MCF 10A (cell line): ENCODE data around the gene INHBA. TPM values are rescaled to one million over a fixed set of nuclear protein-coding genes. Genes with fewer than 3 reads are reported as not detected.

Source experiments
- BruUV-seq: library from RNA; stranded (reverse); fragments of 400-500 nt; replicated peaks from 2 replicates; lab custom pipeline; 2021; lab: Mats Ljungman, UMichigan
- CTCF ChIA-PET: fragments of 300-600 bp; sonication (Branson Sonifier 250); formaldehyde crosslinking; extraction: SDS; loops from one replicate; lab custom pipeline; 2021; ENCODE audit warnings: antibody characterized with exemption, inconsistent platforms; lab: Yijun Ruan, JAX
- POLR2A ChIA-PET: fragments of 300-600, 350-650 bp; sonication (Branson Sonifier 250); formaldehyde crosslinking; extraction: SDS; loops from one replicate; lab custom pipeline; 2020; ENCODE audit warnings: antibody characterized with exemption, inconsistent platforms; lab: Yijun Ruan, JAX
- DNase-seq: peaks from one replicate; pipeline ENCODE4 v3.0.0-alpha.2; 2018; ENCODE audit not compliant: unreplicated experiment
- H3K27ac Mint-ChIP-seq: one replicate; pipeline ENCODE4 v1.8.0; 2022; ENCODE audit warnings: mild to moderate bottlenecking, low read depth, mixed read lengths; ENCODE audit not compliant: unreplicated experiment
- H3K27me3 Mint-ChIP-seq: one replicate; pipeline ENCODE4 v1.8.0; 2022; ENCODE audit warnings: mixed read lengths; ENCODE audit not compliant: insufficient read depth, unreplicated experiment
- H3K36me3 Mint-ChIP-seq: one replicate; pipeline ENCODE4 v1.8.0; 2022; ENCODE audit warnings: mild to moderate bottlenecking, moderate library complexity, mixed read lengths; ENCODE audit not compliant: insufficient read depth, unreplicated experiment
- H3K4me1 Mint-ChIP-seq: one replicate; pipeline ENCODE4 v1.8.0; 2022; ENCODE audit warnings: mixed read lengths; ENCODE audit not compliant: insufficient read depth, unreplicated experiment
- H3K4me3 Mint-ChIP-seq: one replicate; pipeline ENCODE4 v1.8.0; 2022; ENCODE audit warnings: mild to moderate bottlenecking, moderate library complexity, mixed read lengths; ENCODE audit not compliant: unreplicated experiment
- H3K9me3 Mint-ChIP-seq: one replicate; pipeline ENCODE4 v1.8.0; 2022; ENCODE audit warnings: mixed read lengths; ENCODE audit not compliant: unreplicated experiment
- intact Hi-C: fragments of 100-400 bp; cut with micrococcal nuclease; formaldehyde crosslinking; loops from 2 replicates; pipeline ENCODE4 v1.14.1; 2022
- total RNA-seq: library from RNA; stranded (reverse); gene quantifications from 2 replicates; pipeline ENCODE4 v1.2.3, GENCODE V29; 2022
- TF ChIP-seq, protein P1 (sequence below): fragments of 200-600 bp; IDR thresholded peaks from one replicate; pipeline ENCODE4 v1.8.0; 2022; ENCODE audit warnings: antibody characterized with exemption, mild to moderate bottlenecking; ENCODE audit not compliant: unreplicated experiment

INHBA gene
- total RNA-seq, 1 experiment from 2014 or later = 14.3 TPM

DNA sequence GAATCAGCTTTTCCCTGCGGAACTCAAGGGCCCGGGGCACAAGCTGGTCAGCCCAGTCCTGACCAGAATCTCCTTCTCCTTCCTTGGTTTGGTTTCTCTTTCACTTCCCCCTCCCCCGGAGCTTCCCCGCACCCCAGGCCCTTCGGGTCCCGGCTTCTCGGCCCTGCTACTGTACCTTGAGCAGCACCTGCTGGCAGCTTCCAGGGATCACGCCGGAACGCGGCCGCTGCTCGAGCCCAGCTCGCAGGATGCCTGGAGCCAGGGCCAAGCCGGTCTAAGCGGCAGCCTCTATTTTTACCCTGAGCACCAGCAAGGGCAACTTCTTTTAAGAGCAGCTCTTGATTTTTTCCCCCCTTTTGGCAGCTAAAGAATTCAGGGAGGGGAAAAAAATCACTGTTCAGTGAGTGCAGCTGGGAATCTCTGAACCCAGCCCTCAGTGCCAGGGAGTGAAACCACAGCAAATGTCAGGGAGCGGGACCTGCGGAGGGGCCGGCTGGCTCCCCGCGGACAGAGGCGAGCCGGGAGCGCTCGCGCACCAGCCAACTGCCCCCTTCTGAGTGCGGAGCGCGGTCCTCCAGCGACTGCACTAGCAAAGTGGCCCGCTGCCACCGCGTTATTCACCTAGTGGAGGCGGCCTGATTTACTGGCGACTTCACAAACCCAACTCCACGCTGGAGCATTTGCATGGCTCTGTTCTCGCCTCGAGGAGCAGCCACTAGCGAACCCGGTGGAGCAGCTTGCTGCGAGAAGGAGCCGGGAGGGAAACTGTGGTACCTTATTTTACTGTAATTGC, 2.4 kb upstream of the INHBA start:
- BruUV-seq = no TSS peak
- Mint-ChIP-seq H3K36me3 (no peaks in the 10 kb centered on the region), H3K4me1 (peaks cover 34% of the 10 kb centered on the region), H3K27me3 (no peaks in the 10 kb centered on the region), H3K27ac (peak overlapping the region; percentile 71), H3K9me3 (no peaks in the 10 kb centered on the region), H3K4me3 (peak overlapping the region; percentile 80)
- intact Hi-C loops = loop anchor here (1.0 to 2.0 kb wide), 6 partner anchors 661 to 1473 kb away; no protein-coding TSS in a partner anchor
- TF ChIP-seq, protein P1, sequence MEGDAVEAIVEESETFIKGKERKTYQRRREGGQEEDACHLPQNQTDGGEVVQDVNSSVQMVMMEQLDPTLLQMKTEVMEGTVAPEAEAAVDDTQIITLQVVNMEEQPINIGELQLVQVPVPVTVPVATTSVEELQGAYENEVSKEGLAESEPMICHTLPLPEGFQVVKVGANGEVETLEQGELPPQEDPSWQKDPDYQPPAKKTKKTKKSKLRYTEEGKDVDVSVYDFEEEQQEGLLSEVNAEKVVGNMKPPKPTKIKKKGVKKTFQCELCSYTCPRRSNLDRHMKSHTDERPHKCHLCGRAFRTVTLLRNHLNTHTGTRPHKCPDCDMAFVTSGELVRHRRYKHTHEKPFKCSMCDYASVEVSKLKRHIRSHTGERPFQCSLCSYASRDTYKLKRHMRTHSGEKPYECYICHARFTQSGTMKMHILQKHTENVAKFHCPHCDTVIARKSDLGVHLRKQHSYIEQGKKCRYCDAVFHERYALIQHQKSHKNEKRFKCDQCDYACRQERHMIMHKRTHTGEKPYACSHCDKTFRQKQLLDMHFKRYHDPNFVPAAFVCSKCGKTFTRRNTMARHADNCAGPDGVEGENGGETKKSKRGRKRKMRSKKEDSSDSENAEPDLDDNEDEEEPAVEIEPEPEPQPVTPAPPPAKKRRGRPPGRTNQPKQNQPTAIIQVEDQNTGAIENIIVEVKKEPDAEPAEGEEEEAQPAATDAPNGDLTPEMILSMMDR = peak; percentile 92
- peak; percentile 84 for DNase-seq
- CTCF ChIA-PET = interaction anchor here (0.5 to 6.2 kb wide), 64 partner anchors 9 to 1809 kb away, joined by 3 to 74 read pairs (median 3); no protein-coding TSS in a partner anchor
- POLR2A ChIA-PET = interaction anchor here (0.6 to 1.6 kb wide), 9 partner anchors 9 to 1474 kb away, joined by 3 to 8 read pairs (median 3); no protein-coding TSS in a partner anchor

DNA sequence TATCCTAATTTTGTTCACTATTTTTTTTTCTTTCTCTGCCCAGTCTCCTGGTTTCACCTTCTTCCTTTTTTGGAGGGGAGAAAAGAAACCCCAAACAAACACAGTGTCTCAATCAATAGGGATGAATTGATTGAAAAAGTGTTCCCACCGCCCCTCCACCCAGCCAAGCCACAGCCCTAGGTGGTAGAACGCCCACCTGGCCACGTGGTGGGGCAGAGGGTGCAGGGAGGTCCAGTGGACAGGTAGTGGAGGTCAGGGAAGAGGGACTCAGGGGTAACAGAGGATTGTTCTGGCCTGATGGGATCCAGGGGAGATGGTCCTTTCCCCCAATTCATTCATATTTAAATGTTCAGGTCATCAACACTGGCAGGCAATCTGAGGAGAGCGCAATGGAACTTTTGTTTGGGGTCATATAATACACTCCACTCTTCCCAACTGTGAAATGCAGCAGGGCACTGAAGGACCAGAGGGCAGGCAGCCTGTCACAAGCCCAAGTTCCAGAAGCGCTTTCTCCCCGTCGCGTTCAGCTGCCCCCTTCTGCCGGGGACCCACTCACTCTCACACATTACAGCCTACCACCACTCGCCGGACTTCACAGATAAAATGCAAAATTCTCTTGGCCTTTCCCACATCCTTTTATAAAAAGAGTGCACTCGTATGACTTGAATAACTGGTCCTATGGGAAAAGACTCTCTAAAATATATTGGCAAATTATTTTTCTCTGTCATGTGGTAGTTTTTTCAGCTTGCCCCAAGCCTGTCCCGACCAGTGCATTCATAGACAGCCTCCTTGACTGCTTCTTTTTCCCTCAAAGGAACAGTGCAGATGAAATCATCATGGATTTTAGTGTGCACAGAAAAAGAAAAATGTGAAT, 1.6 kb downstream of the INHBA start:
- TF ChIP-seq, protein P1 = no peak
- TSS peak; percentile 19 for BruUV-seq
- Mint-ChIP-seq H3K36me3 (no peaks in the 10 kb centered on the region), H3K27me3 (no peaks in the 10 kb centered on the region), H3K4me3 (peak overlapping the region; percentile 85), H3K4me1 (peaks cover 53% of the 10 kb centered on the region), H3K9me3 (no peaks in the 10 kb centered on the region), H3K27ac (peak overlapping the region; percentile 90)
- intact Hi-C loops = loop anchor here (5.0 kb wide), 2 partner anchors 509 to 1254 kb away; no protein-coding TSS in a partner anchor
- DNase-seq = no peak
- POLR2A ChIA-PET = interaction anchor here (0.8 to 1.2 kb wide), 2 partner anchors 598 to 940 kb away, joined by 3 to 5 read pairs; no protein-coding TSS in a partner anchor
- CTCF ChIA-PET = interaction anchor here (3.8 to 6.2 kb wide), 2 partner anchors 656 to 1372 kb away, joined by 12 to 74 read pairs; no protein-coding TSS in a partner anchor

DNA sequence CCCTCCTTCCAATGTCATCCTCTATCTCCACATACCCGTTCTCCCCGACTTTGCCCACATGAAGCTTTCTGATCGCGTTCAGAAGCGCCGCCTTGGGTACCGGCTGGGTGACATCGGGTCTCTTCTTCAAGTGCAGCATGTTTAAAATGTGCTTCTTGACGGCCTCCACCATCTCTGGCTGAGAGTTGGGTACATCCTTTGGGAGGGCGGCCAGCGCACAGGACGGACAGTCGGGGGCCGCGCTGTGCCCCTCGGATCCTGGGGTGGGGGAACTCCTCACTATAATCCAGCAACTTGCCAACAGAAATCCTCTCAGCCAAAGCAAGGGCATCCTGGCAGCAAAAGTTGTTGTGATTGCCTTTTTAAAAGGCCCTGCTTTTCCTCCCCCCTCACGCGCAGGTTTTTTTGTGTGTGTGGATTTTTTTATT, 2.8 kb downstream of the INHBA start:
- POLR2A ChIA-PET = interaction anchor here (0.6 to 2.0 kb wide), 6 partner anchors 276 to 1499 kb away, joined by 3 to 6 read pairs (median 4); no protein-coding TSS in a partner anchor
- no peaks in the 10 kb centered on the region for H3K9me3 Mint-ChIP-seq
- peak overlapping the region; percentile 85 for H3K4me3 Mint-ChIP-seq
- CTCF ChIA-PET = interaction anchor here (0.6 to 2.2 kb wide), 10 partner anchors 12 to 1468 kb away, joined by 3 to 12 read pairs (median 4); no protein-coding TSS in a partner anchor
- H3K27me3 Mint-ChIP-seq = no peaks in the 10 kb centered on the region
- BruUV-seq = no TSS peak
- TF ChIP-seq, protein P1 = no peak
- no peaks in the 10 kb centered on the region for H3K36me3 Mint-ChIP-seq
- peak overlapping the region; percentile 90 for H3K27ac Mint-ChIP-seq
- H3K4me1 Mint-ChIP-seq = peaks cover 65% of the 10 kb centered on the region
- DNase-seq = no peak
- intact Hi-C loops = loop anchor here (1.0 to 5.0 kb wide), 3 partner anchors 508 to 1253 kb away; no protein-coding TSS in a partner anchor
